Small intestine (tissue), 7 donors: ENCODE data around the gene CGB5. TPM values are rescaled to one million over a fixed set of nuclear protein-coding genes. Genes with fewer than 3 reads are reported as not detected.

ENCODE experiments used
- DNase-seq, 2 donors: peaks; one replicate each; pipeline versions ENCODE4 v3.0.0 to v3.0.0-alpha.2; 2013
- FAIRE-seq: peaks from 2 replicates; lab custom pipeline; 2012; peaks lifted over from hg19 to GRCh38; lab: Jason Lieb, UNC
- H3K27ac ChIP-seq, 3 donors: one replicate each; pipeline ENCODE4 v1.5.1; 2013; ENCODE audit warnings: low read length in 2 of 3, mild to moderate bottlenecking in 2 of 3, control low read depth in 1 of 3, inconsistent platforms in 1 of 3, low read depth in 1 of 3, moderate library complexity in 1 of 3
- H3K27me3 ChIP-seq, 3 donors: one replicate each; pipeline ENCODE4 v1.6.1; 2013; ENCODE audit warnings: low read length in 3 of 3, inconsistent platforms in 1 of 3; ENCODE audit not compliant: control insufficient read depth in 3 of 3, insufficient read depth in 3 of 3
- H3K36me3 ChIP-seq, 3 donors: one replicate each; pipeline ENCODE4 v1.6.1; 2013; ENCODE audit warnings: low read length in 3 of 3, inconsistent platforms in 1 of 3, low read depth in 1 of 3, mild to moderate bottlenecking in 1 of 3, moderate library complexity in 1 of 3; ENCODE audit not compliant: control insufficient read depth in 3 of 3, insufficient read depth in 2 of 3
- H3K4me1 ChIP-seq, 3 donors: one replicate each; pipeline ENCODE4 v1.6.1; 2013; ENCODE audit warnings: low read length in 2 of 3, inconsistent platforms in 1 of 3, low read depth in 1 of 3, mild to moderate bottlenecking in 1 of 3, moderate library complexity in 1 of 3; ENCODE audit not compliant: control insufficient read depth in 3 of 3, insufficient read depth in 2 of 3
- H3K4me3 ChIP-seq, 3 donors: one replicate each; pipeline ENCODE4 v1.5.1; 2013; ENCODE audit warnings: low read length in 3 of 3, control low read depth in 1 of 3, inconsistent platforms in 1 of 3, low read depth in 1 of 3, mild to moderate bottlenecking in 1 of 3, moderate library complexity in 1 of 3
- H3K9me3 ChIP-seq, 2 donors: one replicate each; pipeline ENCODE4 v1.6.1; 2013; ENCODE audit warnings: low read depth in 1 of 2, low read length in 1 of 2; ENCODE audit not compliant: control insufficient read depth in 2 of 2, insufficient read depth in 1 of 2
- WGBS, 3 donors: extraction: QIAGEN DNeasy Blood & Tissue Kit; methylation state at CpG; one replicate each; pipeline ENCODE4 v1.1.7; 2013; 5-methylcytosine and 5-hydroxymethylcytosine counted together
- polyA plus RNA-seq, 4 donors: library from polyadenylated mRNA; stranded (reverse) in 3 of 4; unstranded in 1 of 4; fragments of 200-250 nt in 3 of 4; fragments of 120-200 nt in 1 of 4; gene quantifications; one replicate each; pipeline versions ENCODE4 v1.2.1 to v1.2.3, GENCODE V29; 2013
- donor health status: healthy with polysubstance abuse.
- donor health status: control.
- donor health status: control.
- donor health status: Bipolar disorder and iron deficiency.
- donor health status: healthy.

CGB5 gene
- polyA plus RNA-seq, 4 donors = 0.09 TPM; not detected in 3

DNA sequence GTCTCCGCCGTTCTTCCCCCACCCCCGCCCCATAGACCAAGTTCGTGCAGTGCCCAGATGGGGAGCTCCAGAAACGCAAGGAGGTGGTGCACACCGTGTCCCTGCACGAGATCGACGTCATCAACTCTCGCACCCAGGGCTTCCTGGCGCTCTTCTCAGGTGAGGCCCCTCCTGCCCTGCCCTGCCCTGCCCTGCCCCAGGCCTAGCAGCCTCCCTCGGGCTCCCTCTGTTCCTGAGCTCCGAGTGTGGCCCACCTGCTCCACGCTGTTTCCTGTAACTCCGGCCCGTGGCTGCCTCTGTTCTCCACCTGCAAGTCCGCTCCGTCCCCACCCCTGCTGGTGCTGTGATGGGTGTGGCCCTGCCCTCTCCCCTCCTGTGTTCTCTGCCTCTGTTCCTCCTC lies 33.2 kb upstream of the CGB5 start:
- H3K9me3 ChIP-seq = no peaks in the 10 kb centered on the region
- no peak for DNase-seq
- no peak for FAIRE-seq
- no peaks in the 10 kb centered on the region for H3K4me1 ChIP-seq
- no peak overlapping the region for H3K4me3 ChIP-seq
- WGBS, 3 donors = 91 to 93% (median 93%) methylated on average over 18 of the region's 18 CpGs
- H3K27me3 ChIP-seq = no peaks in the 10 kb centered on the region
- no peak overlapping the region for H3K27ac ChIP-seq
- peaks cover 3 to 78% (median 17%) of the 10 kb centered on the region in 3 donors for H3K36me3 ChIP-seq

DNA sequence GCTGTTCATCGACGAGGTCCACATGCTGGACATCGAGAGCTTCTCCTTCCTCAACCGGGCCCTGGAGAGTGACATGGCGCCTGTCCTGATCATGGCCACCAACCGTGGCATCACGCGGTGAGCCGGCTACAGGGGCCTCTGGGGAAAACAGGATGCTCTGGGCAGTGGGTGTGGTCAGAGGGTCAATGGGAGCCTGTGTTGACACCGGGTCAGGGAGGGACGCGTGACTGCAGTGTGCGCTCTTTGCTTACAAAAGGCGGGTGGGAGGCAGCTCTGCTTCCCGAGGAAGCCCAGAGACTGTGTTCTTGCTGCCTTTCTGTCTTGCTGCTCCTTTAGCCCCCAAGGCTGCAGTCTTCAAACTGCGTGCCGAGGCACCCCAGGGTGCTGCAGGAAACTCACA lies 32.5 kb upstream of the CGB5 start:
- Histone ChIP-seq H3K27me3 (no peaks in the 10 kb centered on the region), H3K27ac (no peak overlapping the region), H3K4me1 (no peaks in the 10 kb centered on the region), H3K4me3 (no peak overlapping the region), H3K9me3 (no peaks in the 10 kb centered on the region), H3K36me3 (peaks cover 5 to 79% (median 15%) of the 10 kb centered on the region in 3 donors)
- FAIRE-seq (no peak), DNase-seq (no peak)
- 90 to 93% (median 93%) methylated on average over 15 to 17 of the region's 17 CpGs for WGBS, 3 donors

DNA sequence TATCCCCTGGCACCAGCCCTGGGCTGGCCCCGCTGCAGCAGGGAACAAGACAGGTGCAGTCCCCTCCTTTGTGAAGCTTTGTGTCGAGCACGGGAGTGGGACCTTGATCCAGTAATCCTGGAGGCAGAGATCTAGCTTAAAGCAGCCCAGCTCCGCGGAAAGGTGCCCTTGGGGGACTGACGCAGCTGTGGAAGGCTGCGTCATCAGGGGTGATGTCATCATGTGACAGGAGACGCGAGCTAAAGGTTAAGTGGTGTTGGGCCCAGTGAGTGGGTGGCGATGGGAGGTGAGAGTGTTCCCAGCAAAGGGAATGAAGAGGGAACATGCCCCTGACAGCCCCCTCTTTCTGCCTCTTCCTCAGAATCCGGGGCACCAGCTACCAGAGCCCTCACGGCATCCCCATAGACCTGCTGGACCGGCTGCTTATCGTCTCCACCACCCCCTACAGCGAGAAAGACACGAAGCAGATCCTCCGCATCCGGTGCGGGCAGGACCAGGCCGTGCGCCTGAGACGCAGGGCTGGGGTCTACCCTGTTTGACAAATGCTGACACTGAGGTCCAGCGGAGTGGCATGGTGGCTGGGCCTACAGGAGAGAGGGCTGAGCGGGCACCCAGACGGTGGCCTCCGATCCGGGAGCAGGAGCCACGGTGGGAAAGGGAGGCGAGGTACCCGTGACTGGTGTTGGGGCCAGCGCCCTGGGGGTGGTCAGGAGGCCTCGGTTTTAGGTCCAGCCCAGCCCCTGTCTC lies 29.4 kb upstream of the CGB5 start:
- Histone ChIP-seq H3K4me3 (no peak overlapping the region), H3K36me3 (peaks cover 5 to 71% (median 10%) of the 10 kb centered on the region in 3 donors), H3K27ac (no peak overlapping the region), H3K4me1 (peaks cover 0 to 11% (median 4%) of the 10 kb centered on the region in 3 donors), H3K27me3 (peaks cover 0 to 10% (median 0%) of the 10 kb centered on the region in 3 donors), H3K9me3 (no peaks in the 10 kb centered on the region)
- DNase-seq (no peak), FAIRE-seq (no peak)
- 91 to 93% (median 91%) methylated on average over 30 to 32 of the region's 32 CpGs for WGBS, 3 donors

DNA sequence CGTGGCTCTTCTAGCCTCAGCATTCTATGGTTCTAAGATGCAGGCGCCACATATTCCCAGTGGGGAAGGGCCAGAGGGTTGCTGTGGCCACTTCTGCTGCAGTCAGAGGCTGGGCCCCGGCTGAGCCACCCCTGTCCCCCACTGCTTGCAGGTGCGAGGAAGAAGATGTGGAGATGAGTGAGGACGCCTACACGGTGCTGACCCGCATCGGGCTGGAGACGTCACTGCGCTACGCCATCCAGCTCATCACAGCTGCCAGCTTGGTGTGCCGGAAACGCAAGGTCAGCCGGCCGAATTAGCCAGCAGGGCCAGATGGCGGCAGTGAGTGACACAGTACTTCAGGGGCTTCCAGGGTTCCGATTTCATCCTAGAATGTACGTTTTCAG lies 28.8 kb upstream of the CGB5 start:
- Histone ChIP-seq H3K4me1 (peaks cover 0 to 11% (median 4%) of the 10 kb centered on the region in 3 donors), H3K27ac (no peak overlapping the region), H3K9me3 (no peaks in the 10 kb centered on the region), H3K27me3 (peaks cover 0 to 15% (median 0%) of the 10 kb centered on the region in 3 donors), H3K36me3 (peaks cover 5 to 65% (median 7%) of the 10 kb centered on the region in 3 donors), H3K4me3 (no peak overlapping the region)
- WGBS, 3 donors = 93 to 94% (median 93%) methylated on average over 18 of the region's 18 CpGs
- FAIRE-seq (no peak), DNase-seq (no peak)

DNA sequence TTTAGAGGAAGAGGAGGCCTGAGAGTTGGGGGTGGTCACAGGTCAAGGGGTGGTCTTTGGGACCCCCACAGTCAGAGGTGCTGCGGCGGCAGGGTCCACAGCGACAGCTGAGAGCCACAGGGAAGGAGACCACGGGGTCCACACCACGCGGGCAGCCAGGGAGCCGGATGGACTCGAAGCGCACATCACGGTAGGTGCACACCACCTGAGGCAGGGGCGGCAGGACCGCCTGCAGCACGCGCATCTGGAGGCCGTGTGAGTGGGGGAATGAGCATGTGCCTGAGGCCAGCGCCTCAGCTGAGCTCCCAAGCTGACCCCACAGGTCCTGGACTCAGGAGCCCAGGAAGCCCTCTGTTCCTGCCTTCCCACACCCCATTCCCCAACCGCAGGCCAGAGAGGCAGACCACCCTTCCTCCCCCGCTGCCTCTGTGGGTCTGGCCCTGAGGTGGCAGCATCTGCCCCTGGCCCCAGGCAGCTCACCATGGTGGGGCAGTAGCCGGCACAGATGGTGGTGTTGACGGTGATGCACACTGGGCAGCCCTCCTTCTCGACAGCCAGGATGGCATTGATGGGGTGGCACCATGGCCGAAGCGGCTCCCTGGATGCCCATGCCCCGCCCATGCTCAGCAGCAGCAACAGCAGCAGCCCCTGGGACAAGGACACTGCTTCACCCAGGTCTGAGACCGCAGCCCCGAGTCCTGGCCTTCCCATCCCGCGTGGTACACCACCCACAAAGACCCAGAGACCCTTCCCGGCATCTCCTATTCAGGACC lies 27.4 kb upstream of the CGB5 start:
- no peak for FAIRE-seq
- Histone ChIP-seq H3K27me3 (peaks cover 0 to 29% (median 0%) of the 10 kb centered on the region in 3 donors), H3K27ac (no peak overlapping the region), H3K4me3 (no peak overlapping the region), H3K9me3 (no peaks in the 10 kb centered on the region), H3K36me3 (peaks cover 0 to 52% (median 5%) of the 10 kb centered on the region in 3 donors), H3K4me1 (peaks cover 0 to 11% (median 4%) of the 10 kb centered on the region in 3 donors)
- 92 to 95% (median 94%) methylated on average over 21 to 26 of the region's 29 CpGs for WGBS, 3 donors
- DNase-seq = no peak

DNA sequence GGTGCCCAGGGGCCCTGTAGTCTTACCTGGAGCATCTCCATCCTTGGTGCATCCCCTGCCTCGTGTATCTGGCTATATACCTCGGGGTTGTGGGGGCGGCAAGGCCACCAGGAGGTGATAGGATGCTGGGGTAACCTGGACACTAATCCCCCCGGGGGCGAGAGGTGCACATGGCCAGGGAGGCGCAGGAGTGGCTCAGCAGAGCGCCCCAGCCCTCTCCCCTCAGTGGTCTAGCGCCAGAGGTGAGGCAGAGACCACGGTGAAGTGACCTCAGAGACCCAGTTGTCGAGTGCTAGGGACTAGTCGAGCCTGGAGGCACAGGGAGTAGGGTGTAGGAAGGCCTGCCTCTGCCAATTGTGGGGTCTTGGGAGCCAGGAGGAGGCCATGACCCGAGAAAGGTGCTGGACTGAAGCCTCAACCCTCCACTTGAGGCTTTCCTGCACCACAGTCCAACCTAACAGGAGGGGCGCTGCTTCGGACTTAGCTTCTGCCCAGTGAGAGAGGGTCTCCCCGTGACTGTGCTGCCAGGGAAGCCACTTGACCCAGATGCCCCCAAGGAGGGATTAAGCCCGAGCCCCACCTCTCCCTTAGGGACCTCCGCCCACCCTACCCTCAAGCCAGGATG lies 26.5 kb upstream of the CGB5 start, which contains the start of gene LHB:
LHB (minus strand) TSS at position 51 of the 625 bp plus-strand sequence; CDS start at position 41, 10 bp downstream.
- Histone ChIP-seq H3K9me3 (no peaks in the 10 kb centered on the region), H3K4me1 (peaks cover 0 to 11% (median 4%) of the 10 kb centered on the region in 3 donors), H3K36me3 (peaks cover 0 to 43% (median 5%) of the 10 kb centered on the region in 3 donors), H3K4me3 (peak within 1 kb of the TSS; percentile 22 to 55 (median 39)), H3K27ac (peak within 1 kb of the TSS in 2 of 3 donors; percentile 16 to 27), H3K27me3 (peaks cover 0 to 38% (median 0%) of the 10 kb centered on the region in 3 donors)
- FAIRE-seq (no peak), DNase-seq (no peak)
- 60 to 72% (median 65%) methylated on average over 17 of the region's 17 CpGs for WGBS, 3 donors

DNA sequence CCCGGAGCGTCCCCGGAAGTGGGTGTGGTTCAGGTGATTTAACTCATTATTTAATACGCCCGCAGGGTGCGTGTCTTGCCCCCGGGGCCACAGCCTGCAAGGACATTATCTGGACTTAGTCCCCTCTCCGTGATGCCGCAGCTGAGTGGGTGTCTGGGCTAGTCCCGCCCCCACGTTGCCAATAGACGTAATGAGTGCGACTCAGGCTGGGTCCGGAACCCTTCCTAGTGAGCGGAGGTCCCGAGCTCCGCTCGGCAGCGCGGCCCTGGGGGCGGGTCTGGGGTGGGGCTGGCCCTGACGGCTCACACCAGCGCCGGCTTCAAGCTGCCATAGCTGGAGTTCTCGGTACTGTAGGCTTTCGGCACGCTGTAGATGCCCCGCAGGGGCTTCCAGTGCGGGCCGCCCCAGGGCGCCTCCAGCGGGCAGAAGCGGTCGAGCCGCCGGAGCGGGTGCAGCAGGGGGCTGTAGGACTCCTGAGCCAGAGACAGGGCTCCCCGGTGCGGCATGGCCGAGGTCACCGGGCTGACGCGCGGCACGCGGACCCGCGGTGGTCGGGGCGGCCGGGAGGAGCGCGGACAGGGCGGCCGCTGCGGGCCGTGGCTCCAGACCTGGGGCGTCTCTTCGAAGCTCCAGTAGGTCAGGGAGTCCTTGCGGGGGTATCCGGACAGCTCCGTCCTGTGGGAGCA lies 25.8 kb upstream of the CGB5 start:
- Histone ChIP-seq H3K4me3 (peak overlapping the region; percentile 22 to 55 (median 39)), H3K9me3 (no peaks in the 10 kb centered on the region), H3K36me3 (peaks cover 0 to 37% (median 5%) of the 10 kb centered on the region in 3 donors), H3K27ac (peak overlapping the region in 1 of 3 donors; percentile 27), H3K27me3 (peaks cover 0 to 39% (median 0%) of the 10 kb centered on the region in 3 donors), H3K4me1 (peaks cover 0 to 11% (median 4%) of the 10 kb centered on the region in 3 donors)
- peak; percentile 77 to 80 for DNase-seq
- 0 to 1% (median 0%) methylated on average over 50 to 62 of the region's 62 CpGs for WGBS, 3 donors
- FAIRE-seq = no peak
